ENCODE data around the gene C9orf72. TPM values are rescaled to one million over a fixed set of nuclear protein-coding genes. Genes with fewer than 3 reads are reported as not detected.

The C9orf72 gene
- total RNA-seq, 2 donors from 2014 or later: 19.4 to 25.6 TPM

DNA sequence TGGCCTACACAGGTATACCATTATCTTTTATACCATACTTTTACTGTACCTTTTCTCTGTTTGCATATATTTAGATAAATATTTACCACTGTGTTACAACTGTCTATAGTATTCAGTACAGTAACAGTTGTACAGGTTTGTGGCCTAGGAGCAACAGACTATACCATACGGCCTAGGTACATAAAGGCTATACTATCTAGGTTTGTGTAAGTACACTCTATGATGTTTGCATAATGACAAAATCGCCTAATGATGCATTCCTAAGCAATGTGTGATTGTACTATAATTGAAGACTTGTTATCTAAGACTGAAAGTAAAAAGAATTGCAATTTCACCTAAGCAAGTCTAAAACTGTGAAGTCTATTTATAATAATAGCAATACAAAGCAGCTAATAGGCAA is 3.9 kb downstream of the C9orf72 start:
- H3K27me3 ChIP-seq (replicated peaks; ENCODE audit: insufficient read depth): no peaks in the 10 kb centered on the region
- H3K27ac ChIP-seq: no peak overlapping the region
- ATAC-seq (ENCODE audit: insufficient number of reproducible peaks, low FRiP score, low read depth) (no peak), DNase-seq (ENCODE audit: low spot score) (no peak)
- H3K9me3 ChIP-seq: no peaks in the 10 kb centered on the region
- peaks cover 4 to 14% of the 10 kb centered on the region in 2 donors for H3K4me1 ChIP-seq (ENCODE audit: control insufficient read depth in 1 of 2, low read depth in 2 of 2)
- H3K4me3 ChIP-seq: no peak overlapping the region
- peaks cover 6% of the 10 kb centered on the region for H3K36me3 ChIP-seq
- TF ChIP-seq, protein P1, sequence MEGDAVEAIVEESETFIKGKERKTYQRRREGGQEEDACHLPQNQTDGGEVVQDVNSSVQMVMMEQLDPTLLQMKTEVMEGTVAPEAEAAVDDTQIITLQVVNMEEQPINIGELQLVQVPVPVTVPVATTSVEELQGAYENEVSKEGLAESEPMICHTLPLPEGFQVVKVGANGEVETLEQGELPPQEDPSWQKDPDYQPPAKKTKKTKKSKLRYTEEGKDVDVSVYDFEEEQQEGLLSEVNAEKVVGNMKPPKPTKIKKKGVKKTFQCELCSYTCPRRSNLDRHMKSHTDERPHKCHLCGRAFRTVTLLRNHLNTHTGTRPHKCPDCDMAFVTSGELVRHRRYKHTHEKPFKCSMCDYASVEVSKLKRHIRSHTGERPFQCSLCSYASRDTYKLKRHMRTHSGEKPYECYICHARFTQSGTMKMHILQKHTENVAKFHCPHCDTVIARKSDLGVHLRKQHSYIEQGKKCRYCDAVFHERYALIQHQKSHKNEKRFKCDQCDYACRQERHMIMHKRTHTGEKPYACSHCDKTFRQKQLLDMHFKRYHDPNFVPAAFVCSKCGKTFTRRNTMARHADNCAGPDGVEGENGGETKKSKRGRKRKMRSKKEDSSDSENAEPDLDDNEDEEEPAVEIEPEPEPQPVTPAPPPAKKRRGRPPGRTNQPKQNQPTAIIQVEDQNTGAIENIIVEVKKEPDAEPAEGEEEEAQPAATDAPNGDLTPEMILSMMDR (IDR thresholded peaks at IDR 0.05): no peak

DNA sequence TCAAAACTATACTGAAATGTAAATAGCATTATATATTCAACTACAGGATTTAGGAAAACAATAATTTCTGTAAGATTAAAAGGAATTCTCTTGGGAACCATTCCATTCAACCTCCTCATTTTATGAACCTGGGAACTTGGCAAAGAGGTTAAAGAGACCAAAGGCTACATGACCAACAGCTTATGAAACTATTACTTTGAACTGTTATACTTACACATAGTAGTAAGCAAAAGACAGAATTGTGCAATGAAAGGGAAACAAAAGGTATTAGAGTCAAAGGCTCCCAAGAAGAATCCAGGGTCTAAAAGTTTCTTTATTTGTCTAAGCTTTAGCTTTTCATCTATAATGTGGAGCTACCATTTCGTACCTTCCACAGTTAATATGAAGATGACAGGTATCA is 7.2 kb downstream of the C9orf72 start:
- DNase-seq (ENCODE audit: low spot score) (no peak), ATAC-seq (ENCODE audit: insufficient number of reproducible peaks, low FRiP score, low read depth) (no peak)
- no peaks in the 10 kb centered on the region for H3K27me3 ChIP-seq (replicated peaks; ENCODE audit: insufficient read depth)
- no peak overlapping the region for H3K4me3 ChIP-seq
- TF ChIP-seq, protein P1 (IDR thresholded peaks at IDR 0.05): no peak
- peaks cover 0 to 2% of the 10 kb centered on the region in 2 donors for H3K4me1 ChIP-seq (ENCODE audit: control insufficient read depth in 1 of 2, low read depth in 2 of 2)
- peaks cover 6% of the 10 kb centered on the region for H3K36me3 ChIP-seq
- H3K27ac ChIP-seq: no peak overlapping the region
- no peaks in the 10 kb centered on the region for H3K9me3 ChIP-seq

DNA sequence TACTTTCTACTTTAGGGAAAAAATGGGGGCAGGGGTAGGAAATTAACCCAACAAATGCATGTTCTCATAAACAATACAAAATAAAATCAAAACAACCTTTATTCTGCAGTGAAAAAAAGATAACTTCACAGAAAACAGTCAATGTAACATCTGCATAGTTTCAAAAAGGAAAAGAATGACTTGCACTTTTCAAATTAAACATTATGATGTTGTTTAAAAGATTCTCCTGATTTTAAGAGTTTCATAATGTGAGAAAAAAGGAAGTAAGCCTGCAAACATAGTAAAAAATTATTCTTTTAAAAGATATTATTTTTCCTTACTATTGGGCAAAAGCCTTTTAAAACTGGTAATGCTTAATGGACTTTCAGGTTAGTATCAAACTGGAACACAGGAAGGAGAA is 7.6 kb downstream of the C9orf72 start:
- Histone ChIP-seq H3K9me3 (no peaks in the 10 kb centered on the region), H3K4me3 (no peak overlapping the region), H3K4me1 (ENCODE audit: control insufficient read depth in 1 of 2, low read depth in 2 of 2) (no peaks in the 10 kb centered on the region), H3K36me3 (peaks cover 8% of the 10 kb centered on the region), H3K27ac (no peak overlapping the region), H3K27me3 (replicated peaks; ENCODE audit: insufficient read depth) (no peaks in the 10 kb centered on the region)
- TF ChIP-seq, protein P1 (IDR thresholded peaks at IDR 0.05): no peak
- DNase-seq (ENCODE audit: low spot score): no peak
- ATAC-seq (ENCODE audit: insufficient number of reproducible peaks, low FRiP score, low read depth): no peak

DNA sequence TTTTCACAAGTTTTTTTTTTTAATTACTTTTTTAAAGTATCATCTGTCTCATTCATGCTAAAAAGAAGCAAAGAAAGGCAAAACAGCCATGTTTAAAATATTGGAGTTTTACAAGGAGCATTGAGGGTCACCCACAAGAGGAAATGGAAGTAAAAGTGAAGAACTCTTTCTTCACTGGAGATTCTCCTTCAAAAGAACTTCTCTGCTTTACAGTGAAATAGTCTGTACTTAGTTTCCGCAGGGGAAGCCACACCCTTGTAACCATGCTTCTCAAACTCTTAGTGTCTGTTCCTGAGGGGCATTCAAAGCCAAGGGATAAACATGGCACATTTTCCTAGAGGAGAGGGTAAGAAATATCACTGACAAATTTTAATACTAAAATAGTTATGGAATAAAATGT is 8.6 kb downstream of the C9orf72 start:
- Histone ChIP-seq H3K4me3 (no peak overlapping the region), H3K36me3 (peaks cover 11% of the 10 kb centered on the region), H3K27me3 (replicated peaks; ENCODE audit: insufficient read depth) (no peaks in the 10 kb centered on the region), H3K27ac (peak overlapping the region in 1 of 2 donors; percentile 19), H3K9me3 (no peaks in the 10 kb centered on the region), H3K4me1 (ENCODE audit: control insufficient read depth in 1 of 2, low read depth in 2 of 2) (no peaks in the 10 kb centered on the region)
- TF ChIP-seq, protein P1 (IDR thresholded peaks at IDR 0.05): no peak
- ATAC-seq (ENCODE audit: insufficient number of reproducible peaks, low FRiP score, low read depth) (no peak), DNase-seq (ENCODE audit: low spot score) (no peak)

DNA sequence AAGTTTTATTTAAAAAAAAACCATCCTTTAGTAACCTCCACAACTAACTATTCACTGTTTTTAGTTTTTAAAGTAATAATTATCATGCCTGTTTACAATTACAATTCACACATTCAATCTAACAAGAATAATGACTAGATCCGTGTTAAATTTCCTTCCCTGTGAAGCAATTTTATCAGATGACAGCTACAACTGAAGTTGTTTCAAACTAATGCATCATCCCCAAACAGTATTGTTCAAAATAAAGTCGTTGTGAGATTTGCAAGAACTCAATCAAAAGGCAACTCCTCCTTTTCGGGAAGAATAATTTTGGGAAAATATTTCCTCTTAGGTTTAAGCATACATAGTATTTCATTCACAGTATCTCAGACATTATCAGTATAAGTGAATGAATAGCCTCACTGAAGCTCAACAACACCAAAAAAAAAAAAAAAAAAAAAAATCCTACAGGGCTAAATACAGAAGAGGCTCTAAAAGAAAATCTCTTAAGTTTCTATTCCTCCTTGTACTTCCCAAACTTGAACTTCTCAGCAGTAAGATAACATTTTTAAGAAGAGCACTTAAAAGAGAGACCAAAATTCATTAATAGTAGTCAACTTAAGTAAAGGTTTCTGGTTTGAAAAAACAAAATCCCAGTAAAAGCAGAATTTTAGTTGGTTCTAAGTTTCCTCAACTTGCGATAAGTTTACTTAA is 9.4 kb downstream of the C9orf72 start:
- H3K27ac ChIP-seq: peak overlapping the region in 1 of 2 donors; percentile 19
- H3K4me1 ChIP-seq (ENCODE audit: control insufficient read depth in 1 of 2, low read depth in 2 of 2): no peaks in the 10 kb centered on the region
- DNase-seq (ENCODE audit: low spot score) (no peak), ATAC-seq (ENCODE audit: insufficient number of reproducible peaks, low FRiP score, low read depth) (no peak)
- TF ChIP-seq, protein P1 (IDR thresholded peaks at IDR 0.05): no peak
- H3K36me3 ChIP-seq: peaks cover 11% of the 10 kb centered on the region
- H3K4me3 ChIP-seq: no peak overlapping the region
- no peaks in the 10 kb centered on the region for H3K9me3 ChIP-seq
- H3K27me3 ChIP-seq (replicated peaks; ENCODE audit: insufficient read depth): no peaks in the 10 kb centered on the region

All from thoracic aorta (tissue), 2 donors.